NCI-H2107 (cell line): ENCODE data around the gene AP1B1.
"Not testable (repeated sequence)": the region's sequence is repeated elsewhere in the genome, so short reads cannot be mapped to it uniquely, and the experiment has no call there.

Source experiments
- DNase-seq: peaks from one replicate; lab custom pipeline; 2025; lab: John Stamatoyannopoulos, UW

AP1B1 gene

GRCh38 chr22:29387921-29388758 is at the start of gene AP1B1:
TSS of gene AP1B1 (minus strand) at chr22:29388570. CDS start at chr22:29367243, 21,327 bp downstream.
- DNase-seq, result peak; percentile 81

GRCh38 chr22:29435236-29436136 is 47.1 kb upstream of the AP1B1 start:
- DNase-seq, result no peak

GRCh38 chr22:29434288-29434687 is 45.9 kb upstream of the AP1B1 start:
- DNase-seq, result no peak

GRCh38 chr22:29433856-29434255 is 45.5 kb upstream of the AP1B1 start:
- no peak for DNase-seq

- DNase-seq, result no peak
Observed at GRCh38 chr22:29431986-29432385, 43.6 kb upstream of the AP1B1 start.

- DNase-seq, result no peak
Observed at GRCh38 chr22:29427176-29427760, 38.9 kb upstream of the AP1B1 start.

GRCh38 chr22:29426476-29426875 is 38.1 kb upstream of the AP1B1 start:
- no peak for DNase-seq

GRCh38 chr22:29418704-29419103 is 30.3 kb upstream of the AP1B1 start:
- not testable (repeated sequence) for DNase-seq

GRCh38 chr22:29414951-29415591 is 26.7 kb upstream of the AP1B1 start:
- not testable (repeated sequence) for DNase-seq

- DNase-seq, result not testable (repeated sequence)
Observed at GRCh38 chr22:29412772-29413171, 24.4 kb upstream of the AP1B1 start.

GRCh38 chr22:29411569-29412211 is 23.3 kb upstream of the AP1B1 start:
- not testable (repeated sequence) for DNase-seq

- DNase-seq, result no peak
Observed at GRCh38 chr22:29408940-29409339, 20.6 kb upstream of the AP1B1 start.

- not testable (repeated sequence) for DNase-seq
Observed at GRCh38 chr22:29401538-29401937, 13.2 kb upstream of the AP1B1 start.

- DNase-seq, result no peak
Observed at GRCh38 chr22:29400576-29400975, 12.2 kb upstream of the AP1B1 start.

- no peak for DNase-seq
Observed at GRCh38 chr22:29397791-29398190, 9.4 kb upstream of the AP1B1 start.

- no peak for DNase-seq
Observed at GRCh38 chr22:29396126-29396525, 7.8 kb upstream of the AP1B1 start.

GRCh38 chr22:29394931-29395581 is 6.7 kb upstream of the AP1B1 start:
- DNase-seq, result no peak

GRCh38 chr22:29393019-29393608 is 4.7 kb upstream of the AP1B1 start:
- DNase-seq, result no peak

- no peak for DNase-seq
Observed at GRCh38 chr22:29391546-29391945, 3.2 kb upstream of the AP1B1 start.

GRCh38 chr22:29390270-29390669 is 1.9 kb upstream of the AP1B1 start:
- DNase-seq, result no peak

- DNase-seq, result no peak
Observed at GRCh38 chr22:29388759-29389090, 355 bp upstream of the AP1B1 start.
